Liver (tissue), 9 donors: Measurements from ENCODE around the gene BRDT. TPM values are rescaled to one million over a fixed set of nuclear protein-coding genes. Genes with fewer than 3 reads are reported as not detected.

Experiments
- DNase-seq: peaks from one replicate; pipeline ENCODE4 v3.0.0-alpha.2; 2017; ENCODE audit warnings: low spot score
- H3K27ac ChIP-seq, 2 donors: one replicate each; pipeline ENCODE4 v1.7.0; 2013; ENCODE audit warnings: inconsistent platforms in 2 of 2, low read length in 2 of 2, control low read depth in 1 of 2, low read depth in 1 of 2, mild to moderate bottlenecking in 1 of 2
- H3K27me3 ChIP-seq, 4 donors: one replicate each; pipeline versions ENCODE4 v1.6.1 to v1.7.0; 2013; ENCODE audit warnings: low read length in 3 of 4, inconsistent platforms in 1 of 4, mild to moderate bottlenecking in 1 of 4, moderate library complexity in 1 of 4; ENCODE audit not compliant: control insufficient read depth in 4 of 4, insufficient read depth in 4 of 4
- H3K36me3 ChIP-seq, 4 donors: one replicate each; pipeline versions ENCODE4 v1.6.1 to v1.7.0; 2013; ENCODE audit warnings: low read length in 3 of 4, mild to moderate bottlenecking in 3 of 4, low read depth in 1 of 4, moderate library complexity in 1 of 4; ENCODE audit not compliant: control insufficient read depth in 4 of 4, insufficient read depth in 3 of 4
- H3K4me1 ChIP-seq, 4 donors: one replicate each; pipeline versions ENCODE4 v1.6.1 to v1.7.0; 2013; ENCODE audit warnings: low read length in 3 of 4, mild to moderate bottlenecking in 3 of 4, moderate library complexity in 1 of 4; ENCODE audit not compliant: control insufficient read depth in 4 of 4, insufficient read depth in 4 of 4
- H3K4me3 ChIP-seq, 3 donors: one replicate each; pipeline versions ENCODE4 v1.6.1 to v1.7.0; 2013; ENCODE audit warnings: low read length in 3 of 3, control low read depth in 1 of 3, low read depth in 1 of 3, mild to moderate bottlenecking in 1 of 3
- H3K9ac ChIP-seq, 2 donors: one replicate each; pipeline ENCODE4 v1.7.0; 2013; ENCODE audit warnings: low read length in 2 of 2, mild to moderate bottlenecking in 2 of 2, moderate library complexity in 2 of 2, control low read depth in 1 of 2, low read depth in 1 of 2
- H3K9me3 ChIP-seq, 4 donors: one replicate each; pipeline versions ENCODE4 v1.6.1 to v1.7.0; 2013; ENCODE audit warnings: low read length in 3 of 4; ENCODE audit not compliant: control insufficient read depth in 4 of 4
- ATF3 ChIP-seq: IDR thresholded peaks from 2 replicates; pipeline ENCODE4 v1.6.1; 2016; ENCODE audit warnings: antibody characterized with exemption
- CTCF ChIP-seq: fragments of 150-350 bp; IDR thresholded peaks from 2 replicates; pipeline ENCODE4 v1.5.1; 2017; ENCODE audit warnings: improper control_type of control experiment, low read depth, low read length; ENCODE audit not compliant: missing input control
- EGR1 ChIP-seq, 2 donors: IDR thresholded peaks; 2 replicates each; pipeline ENCODE4 v1.6.1; 2016 to 2018; ENCODE audit warnings: antibody characterized with exemption in 2 of 2, low read depth in 2 of 2
- FOXA1 ChIP-seq: IDR thresholded peaks from 2 replicates; pipeline ENCODE4 v1.6.1; 2016; ENCODE audit warnings: antibody characterized with exemption
- FOXA2 ChIP-seq: IDR thresholded peaks from 2 replicates; pipeline ENCODE4 v1.6.1; 2016; ENCODE audit warnings: antibody characterized with exemption
- GABPA ChIP-seq, 2 donors: IDR thresholded peaks in 1 of 2; conservative IDR thresholded peaks in 1 of 2; 2 replicates each; pipeline ENCODE4 v1.6.1; 2016; ENCODE audit warnings: antibody characterized with exemption in 2 of 2, mild to moderate bottlenecking in 1 of 2, moderate library complexity in 1 of 2
- HNF4A ChIP-seq, 2 donors: conservative IDR thresholded peaks; 2 replicates each; pipeline ENCODE4 v1.6.1; 2016; ENCODE audit warnings: antibody characterized with exemption in 2 of 2, mild to moderate bottlenecking in 2 of 2
- HNF4G ChIP-seq: IDR thresholded peaks from 2 replicates; pipeline ENCODE4 v1.6.1; 2016; ENCODE audit warnings: antibody characterized with exemption
- JUND ChIP-seq, 2 donors: IDR thresholded peaks; 2 replicates each; pipeline ENCODE4 v1.6.1; 2016; ENCODE audit warnings: antibody characterized with exemption in 2 of 2
- MAX ChIP-seq: IDR thresholded peaks from 2 replicates; pipeline ENCODE4 v1.6.1; 2016; ENCODE audit warnings: antibody characterized with exemption
- NR2F2 ChIP-seq: IDR thresholded peaks from 2 replicates; pipeline ENCODE4 v1.6.1; 2016; ENCODE audit warnings: antibody characterized with exemption
- RAD21 ChIP-seq, 2 donors: IDR thresholded peaks; 2 replicates each; pipeline ENCODE4 v1.6.1; 2016; ENCODE audit warnings: antibody characterized with exemption in 2 of 2, mild to moderate bottlenecking in 2 of 2
- REST ChIP-seq: IDR thresholded peaks from 2 replicates; pipeline ENCODE4 v1.6.1; 2016; ENCODE audit warnings: antibody characterized with exemption, mild to moderate bottlenecking
- RXRA ChIP-seq, 2 donors: IDR thresholded peaks; 2 replicates each; pipeline ENCODE4 v1.6.1; 2017 to 2018; ENCODE audit warnings: antibody characterized with exemption in 2 of 2, mild to moderate bottlenecking in 1 of 2
- SP1 ChIP-seq: IDR thresholded peaks from 2 replicates; pipeline ENCODE4 v1.6.1; 2018; ENCODE audit warnings: antibody characterized with exemption, mild to moderate bottlenecking
- TAF1 ChIP-seq: conservative IDR thresholded peaks from 2 replicates; pipeline ENCODE4 v1.6.1; 2016; ENCODE audit warnings: antibody characterized with exemption, mild to moderate bottlenecking
- YY1 ChIP-seq: IDR thresholded peaks from 2 replicates; pipeline ENCODE4 v1.6.1; 2016; ENCODE audit warnings: antibody characterized with exemption, mild to moderate bottlenecking
- ZBTB33 ChIP-seq: IDR thresholded peaks from 2 replicates; pipeline ENCODE4 v1.6.1; 2016; ENCODE audit warnings: antibody characterized with exemption
- WGBS: extraction: QIAGEN DNeasy Blood & Tissue Kit; methylation state at CpG from one replicate; pipeline ENCODE4 v1.1.7; 2013; 5-methylcytosine and 5-hydroxymethylcytosine counted together
- polyA plus RNA-seq, 2 donors: library from polyadenylated mRNA; stranded (reverse) in 1 of 2; unstranded in 1 of 2; fragments of 200-250 nt in 1 of 2; fragments of >200 nt in 1 of 2; fragmentation: Nextera tagmentation in 1 of 2; extraction: Ambion mirVana in 1 of 2; gene quantifications; one replicate each; pipeline versions ENCODE4 v1.2.1 to v1.2.3, GENCODE V29; 2013 to 2015
- total RNA-seq, 2 donors: library from RNA; depleted of rRNA; stranded (reverse); fragments of >200 nt; gene quantifications; one replicate each; pipeline ENCODE4 v1.2.3, GENCODE V29; 2014
- donor health status: healthy.
- donor health status: healthy.
- donor health status: healthy.
- donor health status: healthy.
- donor health status: healthy.

BRDT gene
- total and polyA plus RNA-seq, 4 donors: not detected

GRCh38 chr1:91901231-91901630, 48.0 kb upstream of the BRDT start:
- Histone ChIP-seq H3K27me3 (no peaks in the 10 kb centered on the region), H3K36me3 (no peaks in the 10 kb centered on the region), H3K27ac (no peak overlapping the region), H3K9me3 (no peaks in the 10 kb centered on the region), H3K9ac (no peak overlapping the region), H3K4me3 (no peak overlapping the region), H3K4me1 (peaks cover 0 to 1% (median 0%) of the 10 kb centered on the region in 4 donors)
- no peak for TF ChIP-seq JUND (IDR thresholded peaks at IDR 0.05)
- no peak for TF ChIP-seq RAD21 (IDR thresholded peaks at IDR 0.05)
- no peak for TF ChIP-seq CTCF
- DNase-seq: no peak

GRCh38 chr1:91912266-91912665, 36.9 kb upstream of the BRDT start:
- no peaks in the 10 kb centered on the region for H3K4me1 ChIP-seq
- H3K27ac ChIP-seq: no peak overlapping the region
- no peaks in the 10 kb centered on the region for H3K9me3 ChIP-seq
- H3K9ac ChIP-seq: no peak overlapping the region
- no peaks in the 10 kb centered on the region for H3K27me3 ChIP-seq
- H3K4me3 ChIP-seq: no peak overlapping the region
- WGBS: 88% methylated on average over 1 of the region's 1 CpG
- TF ChIP-seq HNF4G (no peak), TAF1 (no peak), MAX (no peak), RXRA (IDR thresholded peaks at IDR 0.05) (no peak), FOXA2 (no peak), GABPA (IDR thresholded peaks at IDR 0.05 in 1 of 2, conservative IDR thresholded peaks at IDR 0.05 in 1 of 2) (no peak), REST (no peak), ZBTB33 (no peak), SP1 (no peak), ATF3 (no peak), RAD21 (IDR thresholded peaks at IDR 0.05) (no peak), YY1 (no peak), NR2F2 (no peak), CTCF (no peak), EGR1 (IDR thresholded peaks at IDR 0.05; ENCODE audit: low read depth in 2 of 2) (no peak), FOXA1 (no peak), JUND (IDR thresholded peaks at IDR 0.05) (no peak), HNF4A (conservative IDR thresholded peaks at IDR 0.05) (no peak)
- DNase-seq: no peak
- H3K36me3 ChIP-seq: no peaks in the 10 kb centered on the region
